ENCODE results near the gene TTBK2.

- TF ChIP-seq CTCF (IDR thresholded peaks at IDR 0.05; ENCODE audit: low read depth, low read length, missing input control) (no peak), SP1 (IDR thresholded peaks at IDR 0.05) (no peak), RXRA (IDR thresholded peaks at IDR 0.05) (no peak), ZBTB33 (IDR thresholded peaks at IDR 0.05) (no peak), RAD21 (IDR thresholded peaks at IDR 0.05) (no peak), YY1 (IDR thresholded peaks at IDR 0.05) (no peak)
- TF ChIP-seq, protein P1, sequence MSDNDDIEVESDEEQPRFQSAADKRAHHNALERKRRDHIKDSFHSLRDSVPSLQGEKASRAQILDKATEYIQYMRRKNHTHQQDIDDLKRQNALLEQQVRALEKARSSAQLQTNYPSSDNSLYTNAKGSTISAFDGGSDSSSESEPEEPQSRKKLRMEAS (IDR thresholded peaks at IDR 0.05), result no peak
These were observed 226.2 kb downstream of the TTBK2 start for GRCh38 chr15:42694398-42694797.

Measured in liver (tissue), 3 donors.